HepG2 (cell line): Measurements from ENCODE around the gene RHOBTB3. TPM values are rescaled to one million over a fixed set of nuclear protein-coding genes. Genes with fewer than 3 reads are reported as not detected.

Experiments used
- ATAC-seq: fragments of 200-7000 bp; cut with Tn5 transposase; 3 replicates; pipeline ENCODE4 v1.9.1; 2020; ENCODE audit warnings: mild to moderate bottlenecking, moderate library complexity
- BruUV-seq: library from RNA; stranded (reverse); fragments of 400-500 nt; replicated peaks from 2 replicates; lab custom pipeline; 2021; lab: Mats Ljungman, UMichigan
- CTCF ChIA-PET: fragments of 300-600 bp; formaldehyde crosslinking; extraction: SDS; loops from one replicate; lab custom pipeline; 2021; ENCODE audit warnings: low total read pairs, inconsistent platforms, low intra/inter-chr PET ratio; lab: Yijun Ruan, JAX
- POLR2A ChIA-PET: fragments of 350-600 bp; sonication (Branson Sonifier 250); formaldehyde crosslinking; loops from one replicate; lab custom pipeline; 2020; ENCODE audit warnings: antibody characterized with exemption, inconsistent platforms; lab: Yijun Ruan, JAX
- DNase-seq: peaks from one replicate; pipeline ENCODE4 v3.0.0-alpha.2; 2015; ENCODE audit warnings: low spot score
- FAIRE-seq: peaks from 3 replicates; lab custom pipeline; 2011; peaks lifted over from hg19 to GRCh38; lab: Jason Lieb, UNC
- H2AFZ ChIP-seq: one replicate; pipeline ENCODE4 v1.6.1; 2011; ENCODE audit warnings: low read length, inconsistent platforms
- H3K27ac ChIP-seq: fragments of 300-600 bp; 3 replicates; pipeline ENCODE4 v1.8.0; 2011; ENCODE audit warnings: mixed run types, mild to moderate bottlenecking, mixed read lengths, low read length, inconsistent platforms; ENCODE audit not compliant: insufficient read depth; ENCODE audit errors: extremely low read length
- H3K27me3 ChIP-seq, 2 experiments: fragments of 200-600 bp in 1 of 2; 2 replicates in 1 of 2; 3 replicates in 1 of 2; pipeline versions ENCODE4 v1.6.0 to v1.8.0; 2011; ENCODE audit warnings: low read length in 2 of 2, mild to moderate bottlenecking in 2 of 2, moderate library complexity in 2 of 2, inconsistent platforms in 1 of 2; ENCODE audit not compliant: insufficient read depth in 2 of 2, control insufficient read depth in 1 of 2
- H3K36me3 ChIP-seq, 2 experiments: fragments of 200-600 bp in 1 of 2; replicated peaks in 1 of 2; 2 replicates in 1 of 2; 3 replicates in 1 of 2; pipeline versions ENCODE4 v1.5.1 to v1.8.0; 2011; ENCODE audit warnings: low read length in 2 of 2, inconsistent platforms in 1 of 2; ENCODE audit not compliant: insufficient read depth in 2 of 2, control insufficient read depth in 1 of 2
- H3K4me1 ChIP-seq: 2 replicates; pipeline ENCODE4 v1.5.1; 2012; ENCODE audit warnings: low read length, inconsistent platforms; ENCODE audit not compliant: insufficient read depth
- H3K4me2 ChIP-seq: 2 replicates; pipeline ENCODE4 v1.6.0; 2011; ENCODE audit warnings: low read depth, low read length, inconsistent platforms
- H3K4me3 ChIP-seq, 3 experiments: fragments of 200-600 bp in 1 of 3; sonication (generic), shearing (Covaris generic) in 1 of 3; replicated peaks in 1 of 3; 2 replicates each; pipeline ENCODE4 v1.5.1; 2011 to 2016; ENCODE audit warnings: low read length in 3 of 3, inconsistent platforms in 2 of 3, low read depth in 2 of 3, mild to moderate bottlenecking in 2 of 3, control low read depth in 1 of 3, mixed read lengths in 1 of 3; ENCODE audit not compliant: insufficient read depth in 1 of 3
- H3K79me2 ChIP-seq: one replicate; pipeline ENCODE4 v1.6.1; 2011; ENCODE audit warnings: low read length, inconsistent platforms; ENCODE audit not compliant: insufficient read depth
- H3K9ac ChIP-seq: 2 replicates; pipeline ENCODE4 v1.6.0; 2011; ENCODE audit warnings: mild to moderate bottlenecking, low read depth, low read length, inconsistent platforms; ENCODE audit not compliant: insufficient read depth
- H3K9me3 ChIP-seq: 2 replicates; pipeline ENCODE4 v1.5.1; 2012; ENCODE audit warnings: mild to moderate bottlenecking, low read length
- H4K20me1 ChIP-seq: 2 replicates; pipeline ENCODE4 v1.6.0; 2011; ENCODE audit warnings: inconsistent platforms, mild to moderate bottlenecking, low read length, moderate library complexity; ENCODE audit not compliant: insufficient read depth
- FIP1L1 ChIP-seq: fragments of 200-400 bp; formaldehyde crosslinking; IDR thresholded peaks from 2 replicates; pipeline ENCODE4 v1.6.1; 2018; ENCODE audit warnings: low read depth, mild to moderate bottlenecking, low read length, moderate library complexity, borderline replicate concordance; ENCODE audit not compliant: insufficient read depth
- FLYWCH1 ChIP-seq: sonication (generic); formaldehyde crosslinking; IDR thresholded peaks from 2 replicates; pipeline ENCODE4 v1.8.1; 2023; ENCODE audit warnings: mild to moderate bottlenecking, missing genetic modification reagents
- GABPB1 ChIP-seq: IDR thresholded peaks from 2 replicates; pipeline ENCODE4 v1.6.1; 2016; ENCODE audit warnings: mild to moderate bottlenecking, missing genetic modification reagents, moderate library complexity, missing compliant biosample characterization
- JDP2 ChIP-seq: sonication (generic); formaldehyde crosslinking; IDR thresholded peaks from 2 replicates; pipeline ENCODE4 v1.8.1; 2022; ENCODE audit warnings: missing genetic modification reagents, borderline replicate concordance
- KDM5B ChIP-seq: sonication (generic); formaldehyde crosslinking; IDR thresholded peaks from 2 replicates; pipeline ENCODE4 v1.4.0; 2020; ENCODE audit warnings: missing genetic modification reagents, mild to moderate bottlenecking, borderline replicate concordance
- MAFK ChIP-seq, 2 experiments: IDR thresholded peaks in 1 of 2; conservative IDR thresholded peaks in 1 of 2; 2 replicates each; pipeline ENCODE4 v1.6.1; 2011; ENCODE audit warnings: improper control_type of control experiment in 2 of 2, low read length in 2 of 2
- NCOA5 ChIP-seq: sonication (generic); formaldehyde crosslinking; IDR thresholded peaks from 2 replicates; pipeline ENCODE4 v1.4.0; 2020; ENCODE audit warnings: missing genetic modification reagents
- NR2F2 ChIP-seq: IDR thresholded peaks from 2 replicates; pipeline ENCODE4 v1.6.1; 2012; ENCODE audit warnings: low read depth, inconsistent platforms, borderline replicate concordance
- SIN3B ChIP-seq: fragments of 150-350 bp; IDR thresholded peaks from 2 replicates; pipeline ENCODE4 v1.6.1; 2014; ENCODE audit warnings: low read length
- SRY ChIP-seq: sonication (generic); formaldehyde crosslinking; IDR thresholded peaks from 2 replicates; pipeline ENCODE4 v1.8.0; 2022; ENCODE audit warnings: mild to moderate bottlenecking, missing genetic modification reagents
- SSRP1 ChIP-seq: IDR thresholded peaks from 2 replicates; pipeline ENCODE4 v1.6.1; 2016; ENCODE audit warnings: control low read depth
- ZFP36L2 ChIP-seq: sonication (generic); formaldehyde crosslinking; IDR thresholded peaks from 2 replicates; pipeline ENCODE4 v1.4.0; 2020; ENCODE audit warnings: missing genetic modification reagents
- ZNF101 ChIP-seq: sonication (generic); formaldehyde crosslinking; IDR thresholded peaks from 2 replicates; pipeline ENCODE4 v1.4.0; 2020; ENCODE audit warnings: mild to moderate bottlenecking, low read depth, missing genetic modification reagents, borderline replicate concordance
- ZNF652 ChIP-seq: IDR thresholded peaks from 2 replicates; pipeline ENCODE4 v1.6.1; 2016; ENCODE audit warnings: low read depth, borderline replicate concordance
- ZNF891 ChIP-seq: sonication (generic); formaldehyde crosslinking; IDR thresholded peaks from 2 replicates; pipeline ENCODE4 v1.5.0; 2020; ENCODE audit warnings: mild to moderate bottlenecking, missing genetic modification reagents
- ZSCAN25 ChIP-seq: sonication (generic); formaldehyde crosslinking; IDR thresholded peaks from 2 replicates; pipeline ENCODE4 v1.8.0; 2022; ENCODE audit warnings: mild to moderate bottlenecking, missing genetic modification reagents
- ZSCAN31 ChIP-seq: sonication (generic); formaldehyde crosslinking; IDR thresholded peaks from 2 replicates; pipeline ENCODE4 v1.5.0; 2020; ENCODE audit warnings: low read depth, mild to moderate bottlenecking, missing genetic modification reagents
- in situ Hi-C: cut with HindIII; loops from 2 replicates; pipeline ENCODE4 v1.10.0; 2017; ENCODE audit warnings: low pct_unique_long_range_greater_than_20kb; ENCODE audit not compliant: extremely low pct_ligation_motif_present
- intact Hi-C: fragments of 100-400 bp; cut with micrococcal nuclease; formaldehyde crosslinking; loops from one replicate; pipeline ENCODE4 v1.10.0; 2022; ENCODE audit not compliant: unreplicated experiment
- polyA plus RNA-seq, 8 experiments: library from polyadenylated mRNA; depleted of rRNA in 3 of 8; stranded (reverse) in 7 of 8; unstranded in 1 of 8; fragments of >200 nt; fragmentation: Illumina TruSeq in 4 of 8; extraction: Trizol in 4 of 8; gene quantifications; 2 replicates each; pipeline versions ENCODE4 v1.2.1 to v1.2.3, GENCODE V29; 2011 to 2016; ENCODE audit warnings: low read depth in 4 of 8, missing spikeins in 1 of 8, mixed read lengths in 1 of 8; ENCODE audit not compliant: insufficient read depth in 1 of 8
- total RNA-seq, 5 experiments: library from RNA; depleted of rRNA; stranded (reverse); fragments of >200 nt; fragmentation: Illumina TruSeq; extraction: Trizol; gene quantifications; 2 replicates each; pipeline ENCODE4 v1.2.3, GENCODE V29; 2016; ENCODE audit warnings: low read depth in 1 of 5
- TF ChIP-seq, protein P1 (sequence below), 2 experiments: IDR thresholded peaks; 2 replicates each; pipeline ENCODE4 v1.6.1; 2011 to 2012; ENCODE audit warnings: low read length in 2 of 2, borderline replicate concordance in 1 of 2, low read depth in 1 of 2, mild to moderate bottlenecking in 1 of 2, moderate library complexity in 1 of 2
- TF ChIP-seq, protein P2 (sequence below): sonication (generic); formaldehyde crosslinking; IDR thresholded peaks from 2 replicates; pipeline ENCODE4 v1.8.1; 2023; ENCODE audit warnings: mild to moderate bottlenecking, inconsistent platforms, moderate library complexity, missing genetic modification reagents, borderline replicate concordance
- TF ChIP-seq, protein P3 (sequence below): sonication (generic); formaldehyde crosslinking; IDR thresholded peaks from 2 replicates; pipeline ENCODE4 v1.5.1; 2020; ENCODE audit warnings: missing genetic modification reagents, mild to moderate bottlenecking, borderline replicate concordance

The RHOBTB3 gene
- total and polyA plus RNA-seq, 2 of the 13 experiments (the other 11 are each of a cell fraction or from before 2014, with no cell fraction given), result 31.6 to 35.4 TPM

DNA sequence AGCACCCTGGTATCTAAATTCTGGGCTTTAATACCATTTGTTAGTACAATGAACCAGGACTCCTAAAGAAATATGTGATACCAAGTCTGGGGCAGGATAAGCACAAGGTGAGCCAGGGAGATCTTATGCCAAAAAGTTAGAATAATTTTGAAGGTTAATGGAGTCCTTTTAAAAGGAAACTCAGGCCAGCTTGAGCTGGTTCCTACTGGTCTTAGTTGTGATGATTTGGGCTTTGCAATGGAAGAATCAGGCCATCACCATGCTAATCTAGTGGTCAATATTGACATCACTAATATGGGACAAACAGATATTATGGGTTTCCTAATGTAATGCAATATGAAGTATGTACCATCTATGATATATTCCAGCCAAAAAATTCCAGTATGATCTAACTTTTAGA, 40.8 kb upstream of the RHOBTB3 start:
- BruUV-seq, result no TSS peak
- Histone ChIP-seq H3K4me2 (no peak overlapping the region), H3K36me3 (no peaks in the 10 kb centered on the region), H3K4me1 (no peaks in the 10 kb centered on the region), H3K27me3 (no peaks in the 10 kb centered on the region), H2AFZ (no peak overlapping the region)
- DNase-seq, result no peak
- TF ChIP-seq, protein P1, sequence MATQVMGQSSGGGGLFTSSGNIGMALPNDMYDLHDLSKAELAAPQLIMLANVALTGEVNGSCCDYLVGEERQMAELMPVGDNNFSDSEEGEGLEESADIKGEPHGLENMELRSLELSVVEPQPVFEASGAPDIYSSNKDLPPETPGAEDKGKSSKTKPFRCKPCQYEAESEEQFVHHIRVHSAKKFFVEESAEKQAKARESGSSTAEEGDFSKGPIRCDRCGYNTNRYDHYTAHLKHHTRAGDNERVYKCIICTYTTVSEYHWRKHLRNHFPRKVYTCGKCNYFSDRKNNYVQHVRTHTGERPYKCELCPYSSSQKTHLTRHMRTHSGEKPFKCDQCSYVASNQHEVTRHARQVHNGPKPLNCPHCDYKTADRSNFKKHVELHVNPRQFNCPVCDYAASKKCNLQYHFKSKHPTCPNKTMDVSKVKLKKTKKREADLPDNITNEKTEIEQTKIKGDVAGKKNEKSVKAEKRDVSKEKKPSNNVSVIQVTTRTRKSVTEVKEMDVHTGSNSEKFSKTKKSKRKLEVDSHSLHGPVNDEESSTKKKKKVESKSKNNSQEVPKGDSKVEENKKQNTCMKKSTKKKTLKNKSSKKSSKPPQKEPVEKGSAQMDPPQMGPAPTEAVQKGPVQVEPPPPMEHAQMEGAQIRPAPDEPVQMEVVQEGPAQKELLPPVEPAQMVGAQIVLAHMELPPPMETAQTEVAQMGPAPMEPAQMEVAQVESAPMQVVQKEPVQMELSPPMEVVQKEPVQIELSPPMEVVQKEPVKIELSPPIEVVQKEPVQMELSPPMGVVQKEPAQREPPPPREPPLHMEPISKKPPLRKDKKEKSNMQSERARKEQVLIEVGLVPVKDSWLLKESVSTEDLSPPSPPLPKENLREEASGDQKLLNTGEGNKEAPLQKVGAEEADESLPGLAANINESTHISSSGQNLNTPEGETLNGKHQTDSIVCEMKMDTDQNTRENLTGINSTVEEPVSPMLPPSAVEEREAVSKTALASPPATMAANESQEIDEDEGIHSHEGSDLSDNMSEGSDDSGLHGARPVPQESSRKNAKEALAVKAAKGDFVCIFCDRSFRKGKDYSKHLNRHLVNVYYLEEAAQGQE (IDR thresholded peaks at IDR 0.05; ENCODE audit: borderline replicate concordance in 1 of 2, low read depth in 1 of 2, low read length in 2 of 2), result no peak
- TF ChIP-seq ZNF891 (CRISPR knock-in tag) (no peak), GABPB1 (CRISPR knock-in tag) (no peak), ZNF101 (CRISPR knock-in tag) (no peak), FIP1L1 (no peak), NR2F2 (no peak), SSRP1 (CRISPR knock-in tag) (no peak), SIN3B (no peak), SRY (no peak), ZSCAN25 (CRISPR knock-in tag) (no peak), KDM5B (CRISPR knock-in tag) (no peak), MAFK (conservative IDR thresholded peaks at IDR 0.05 in 1 of 2, IDR thresholded peaks at IDR 0.05 in 1 of 2; ENCODE audit: low read length in 2 of 2) (no peak), ZSCAN31 (CRISPR knock-in tag) (no peak), ZFP36L2 (CRISPR knock-in tag) (no peak), NCOA5 (CRISPR knock-in tag) (no peak), JDP2 (CRISPR knock-in tag) (no peak), FLYWCH1 (no peak), ZNF652 (CRISPR knock-in tag) (no peak)
- TF ChIP-seq, protein P2, sequence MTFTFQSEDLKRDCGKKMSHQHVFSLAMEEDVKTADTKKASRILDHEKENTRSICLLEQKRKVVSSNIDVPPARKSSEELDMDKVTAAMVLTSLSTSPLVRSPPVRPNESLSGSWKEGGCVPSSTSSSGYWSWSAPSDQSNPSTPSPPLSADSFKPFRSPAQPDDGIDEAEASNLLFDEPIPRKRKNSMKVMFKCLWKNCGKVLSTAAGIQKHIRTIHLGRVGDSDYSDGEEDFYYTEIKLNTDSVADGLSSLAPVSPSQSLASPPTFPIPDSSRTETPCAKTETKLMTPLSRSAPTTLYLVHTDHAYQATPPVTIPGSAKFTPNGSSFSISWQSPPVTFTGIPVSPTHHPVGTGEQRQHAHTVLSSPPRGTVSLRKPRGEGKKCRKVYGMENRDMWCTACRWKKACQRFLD (CRISPR knock-in tag), result no peak
- TF ChIP-seq, protein P3, sequence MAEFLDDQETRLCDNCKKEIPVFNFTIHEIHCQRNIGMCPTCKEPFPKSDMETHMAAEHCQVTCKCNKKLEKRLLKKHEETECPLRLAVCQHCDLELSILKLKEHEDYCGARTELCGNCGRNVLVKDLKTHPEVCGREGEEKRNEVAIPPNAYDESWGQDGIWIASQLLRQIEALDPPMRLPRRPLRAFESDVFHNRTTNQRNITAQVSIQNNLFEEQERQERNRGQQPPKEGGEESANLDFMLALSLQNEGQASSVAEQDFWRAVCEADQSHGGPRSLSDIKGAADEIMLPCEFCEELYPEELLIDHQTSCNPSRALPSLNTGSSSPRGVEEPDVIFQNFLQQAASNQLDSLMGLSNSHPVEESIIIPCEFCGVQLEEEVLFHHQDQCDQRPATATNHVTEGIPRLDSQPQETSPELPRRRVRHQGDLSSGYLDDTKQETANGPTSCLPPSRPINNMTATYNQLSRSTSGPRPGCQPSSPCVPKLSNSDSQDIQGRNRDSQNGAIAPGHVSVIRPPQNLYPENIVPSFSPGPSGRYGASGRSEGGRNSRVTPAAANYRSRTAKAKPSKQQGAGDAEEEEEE, result no peak
- TF ChIP-seq, all 625 proteins: peak for 0
- H3K9ac ChIP-seq, result no peak overlapping the region
- no peaks in the 10 kb centered on the region for H3K9me3 ChIP-seq
- ChIA-PET POLR2A (no interaction called here), CTCF (no interaction called here)
- ATAC-seq (no peak), FAIRE-seq (no peak)
- H3K4me3 ChIP-seq, result no peak overlapping the region
- no peak overlapping the region for H3K27ac ChIP-seq
- in situ Hi-C loops (no loop called here), intact Hi-C loops (no loop called here)
- H3K79me2 ChIP-seq, result no peaks in the 10 kb centered on the region
- H4K20me1 ChIP-seq, result no peaks in the 10 kb centered on the region
